Right kidney (tissue), 1 donor: ENCODE data around the gene AGBL4.

Experiments used
- DNase-seq: peaks from one replicate; pipeline ENCODE4 v3.0.0-alpha.2; 2016

AGBL4 gene

DNA sequence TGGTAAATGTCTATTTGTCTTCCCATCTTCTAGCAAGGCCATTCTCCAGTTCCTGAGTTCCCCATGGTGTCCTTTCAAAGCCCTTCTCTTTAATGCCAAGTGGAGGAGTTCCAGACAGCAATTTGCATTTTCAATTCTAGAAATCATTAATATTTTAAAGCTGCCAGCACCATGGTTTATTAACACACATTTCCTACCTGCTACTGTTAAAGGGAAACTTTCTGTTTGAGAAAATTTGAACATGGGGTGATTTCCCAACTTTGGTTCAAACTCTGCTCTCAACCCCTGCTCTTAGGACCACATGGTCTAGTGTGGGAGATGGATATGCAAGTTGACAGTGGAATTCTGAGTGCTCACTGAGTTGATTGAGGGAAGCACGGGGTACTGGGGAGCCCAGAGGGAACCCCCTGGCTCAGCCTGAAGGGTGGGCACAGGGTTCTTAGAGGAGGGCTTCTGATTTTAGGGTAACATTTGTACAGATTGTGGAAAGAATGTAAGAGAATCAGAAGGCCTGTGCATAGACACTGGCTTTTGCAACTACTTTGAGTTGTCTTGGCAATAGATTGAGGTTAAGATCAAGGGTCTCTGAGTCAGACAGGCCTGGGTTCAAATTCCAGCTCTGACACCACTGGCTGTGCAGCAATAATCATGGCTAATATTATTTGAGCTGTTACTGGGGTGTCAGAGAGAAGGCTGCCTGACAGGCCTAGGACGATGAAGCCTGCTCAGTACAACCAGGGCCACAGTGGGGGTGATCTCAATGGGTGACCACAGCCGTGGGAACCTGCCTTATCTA, 1344.8 kb downstream of the AGBL4 start:
- no peak for DNase-seq

- peak; percentile 53 for DNase-seq
Measured at GRCh38 chr1:48677306-48678287, 1346.2 kb downstream of the AGBL4 start.

DNA sequence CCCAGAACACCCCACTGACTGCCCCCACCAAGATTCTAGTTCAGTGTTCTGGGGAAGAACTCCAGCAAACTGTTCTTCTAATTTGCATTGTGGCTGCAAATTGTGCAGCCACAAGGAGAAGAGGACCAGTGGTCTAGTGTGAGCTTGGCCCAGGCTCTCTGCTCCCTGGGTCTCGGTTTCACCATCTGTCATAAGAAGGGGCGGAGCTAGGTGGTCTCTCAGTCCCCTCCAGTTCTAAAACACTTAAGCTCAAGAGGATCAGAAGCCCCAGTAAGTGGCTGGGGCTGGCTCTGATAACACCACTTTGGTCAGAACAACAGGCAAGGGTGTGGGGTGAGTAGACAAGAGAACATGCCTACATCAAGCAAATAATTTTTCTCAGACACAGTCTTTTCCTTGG, 1346.9 kb downstream of the AGBL4 start:
- DNase-seq, result no peak

GRCh38 chr1:48676376-48676775, 1347.4 kb downstream of the AGBL4 start:
- DNase-seq, result no peak

DNA sequence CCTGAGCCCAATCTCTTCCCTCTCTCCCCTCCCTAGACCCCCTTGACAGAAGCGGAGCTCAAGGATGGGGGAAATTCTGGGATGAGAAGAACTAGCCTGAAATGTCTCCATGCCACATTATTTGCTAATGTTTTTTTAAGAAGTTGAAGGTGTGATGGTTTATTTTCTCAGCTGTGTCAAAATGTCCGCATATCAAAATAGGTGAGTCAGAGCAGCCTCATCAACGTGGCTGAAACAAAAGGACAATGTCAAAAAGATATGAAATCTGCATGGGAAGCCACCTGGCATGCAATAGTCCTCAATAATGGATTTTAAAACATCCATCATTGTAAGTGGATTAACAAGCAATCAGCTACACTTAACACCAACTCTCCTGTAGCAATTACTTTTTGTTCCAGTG, 1348.5 kb downstream of the AGBL4 start:
- no peak for DNase-seq

- DNase-seq, result no peak
Measured at GRCh38 chr1:48674641-48675040, 1349.1 kb downstream of the AGBL4 start.

DNA sequence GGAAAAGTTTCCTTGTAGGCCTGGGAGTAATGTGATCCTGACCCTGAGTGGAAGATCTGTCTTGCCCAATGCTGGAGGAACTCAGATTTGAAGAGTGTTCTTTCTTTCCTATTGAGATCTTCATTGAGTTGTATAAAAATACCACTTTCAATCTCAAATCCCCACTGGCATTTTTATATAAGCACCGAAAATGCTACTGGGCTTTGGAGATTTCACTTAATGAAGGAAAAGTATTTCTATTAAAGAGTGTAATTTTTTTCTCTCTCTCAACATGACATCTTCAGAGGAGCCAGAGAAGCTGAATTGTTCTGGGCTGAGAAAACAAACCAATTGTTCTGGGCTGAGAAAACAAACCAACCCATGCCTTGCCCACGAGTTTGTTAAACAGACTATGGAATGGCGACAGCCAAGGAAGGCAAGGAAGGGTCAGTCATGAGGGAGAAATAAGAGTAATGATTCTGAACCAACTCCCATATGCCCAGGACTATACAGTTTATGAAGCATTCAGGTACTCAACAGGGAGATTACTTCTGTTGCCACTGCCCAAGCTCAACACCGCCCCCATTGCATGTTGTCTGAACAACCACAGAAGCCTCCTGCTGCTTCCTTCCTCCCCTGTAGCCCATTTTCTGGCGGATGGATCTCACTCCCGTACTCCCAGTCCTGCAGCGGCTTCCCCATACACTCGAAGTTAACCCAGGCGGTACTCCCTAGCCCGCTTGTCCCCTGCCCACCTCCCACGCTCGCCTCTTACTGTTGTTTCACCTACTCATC, 1350.2 kb downstream of the AGBL4 start:
- no peak for DNase-seq

DNA sequence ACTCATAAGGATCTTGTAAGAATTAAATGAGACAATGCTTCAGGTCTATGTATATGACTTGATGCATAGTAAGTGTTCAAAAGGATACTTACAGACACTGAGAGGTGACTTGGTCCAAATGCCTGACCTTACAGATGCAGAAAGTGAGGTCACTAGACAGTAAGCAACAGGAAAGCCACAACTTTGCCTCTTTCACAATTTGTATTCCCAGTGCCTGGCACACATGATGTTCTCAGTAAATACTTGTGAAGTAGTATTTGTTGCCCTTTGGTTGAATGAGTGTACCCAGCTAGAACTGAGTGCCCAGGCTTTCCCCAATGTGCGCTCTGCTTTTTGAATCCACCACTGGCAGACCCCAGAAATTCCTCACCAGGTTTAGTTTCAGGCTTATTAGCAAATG, 1352.2 kb downstream of the AGBL4 start:
- no peak for DNase-seq

GRCh38 chr1:48670234-48671020, 1353.3 kb downstream of the AGBL4 start:
- no peak for DNase-seq

- no peak for DNase-seq
Measured at GRCh38 chr1:48668339-48668738, 1355.4 kb downstream of the AGBL4 start.

DNA sequence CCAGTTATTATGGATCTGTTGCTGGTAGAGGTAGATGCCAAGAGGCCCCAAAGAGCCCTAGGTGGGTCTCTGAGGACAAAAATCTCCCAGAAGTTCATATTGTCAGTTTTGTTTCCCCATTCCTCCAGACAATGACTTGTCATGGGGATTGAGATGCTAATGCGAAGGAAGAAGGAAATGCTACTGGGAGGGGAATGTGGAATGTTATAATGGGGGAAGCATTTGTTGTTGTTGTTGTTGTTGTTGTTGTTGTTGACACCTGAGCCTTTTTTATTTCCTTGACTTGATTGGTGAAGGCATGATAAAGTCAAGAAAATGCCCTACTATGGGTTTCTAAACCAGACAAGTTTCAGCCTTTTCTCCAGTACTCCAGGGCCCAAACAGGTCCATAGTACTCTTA, 1356.0 kb downstream of the AGBL4 start:
- no peak for DNase-seq

DNA sequence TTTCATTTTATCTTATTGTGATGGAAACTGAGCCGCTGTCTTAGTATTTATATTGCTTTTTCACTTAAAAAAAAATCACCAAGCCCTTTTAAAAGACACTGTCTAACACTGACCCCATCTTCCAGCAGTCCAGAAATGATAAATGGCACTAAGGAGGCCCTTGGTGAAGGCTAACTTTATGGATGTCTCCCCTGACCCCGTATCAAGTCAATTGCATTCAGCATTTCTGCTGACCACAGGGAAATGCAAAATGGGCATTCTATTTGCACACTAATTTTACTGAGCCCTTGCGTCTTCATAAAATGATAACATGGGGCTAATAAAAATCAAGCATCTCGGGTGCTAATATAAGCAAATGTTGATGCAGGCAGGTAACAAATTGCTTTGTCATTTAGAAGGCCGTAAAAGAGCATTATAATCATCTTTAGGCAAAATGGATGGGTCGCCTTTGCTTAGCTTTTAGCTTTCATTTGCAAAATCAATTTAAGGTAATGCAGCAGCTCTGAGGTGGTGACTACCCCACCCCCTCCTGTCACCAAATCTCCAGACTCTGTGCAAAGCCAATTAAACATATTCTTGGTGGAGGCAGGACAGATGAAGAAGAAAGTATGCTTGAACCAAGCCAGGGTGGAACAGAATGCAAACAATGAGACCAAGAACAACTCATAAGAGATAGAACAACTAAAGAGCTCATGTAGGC, 1357.9 kb downstream of the AGBL4 start:
- DNase-seq, result no peak

- no peak for DNase-seq
Measured at GRCh38 chr1:48661726-48662463, 1361.9 kb downstream of the AGBL4 start.

DNA sequence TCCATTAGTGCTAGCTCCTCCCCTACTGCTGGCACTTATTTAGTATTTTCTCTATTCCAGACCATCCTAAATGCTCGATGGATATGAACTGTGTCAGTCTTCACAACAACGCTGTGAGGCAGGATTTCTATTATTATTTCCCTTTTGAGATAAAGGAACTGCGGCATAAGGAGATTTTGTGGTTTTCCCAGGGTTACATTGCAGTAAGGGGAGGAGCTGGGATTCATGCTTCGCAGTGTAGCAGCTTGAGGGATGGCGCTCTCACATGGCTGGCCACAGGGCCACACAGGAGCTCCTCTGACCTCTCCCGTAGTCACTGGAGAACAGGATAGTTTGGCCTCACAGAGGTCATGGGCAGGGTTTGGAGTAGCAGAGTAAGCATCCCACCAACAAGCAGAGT, 1364.0 kb downstream of the AGBL4 start:
- no peak for DNase-seq

DNA sequence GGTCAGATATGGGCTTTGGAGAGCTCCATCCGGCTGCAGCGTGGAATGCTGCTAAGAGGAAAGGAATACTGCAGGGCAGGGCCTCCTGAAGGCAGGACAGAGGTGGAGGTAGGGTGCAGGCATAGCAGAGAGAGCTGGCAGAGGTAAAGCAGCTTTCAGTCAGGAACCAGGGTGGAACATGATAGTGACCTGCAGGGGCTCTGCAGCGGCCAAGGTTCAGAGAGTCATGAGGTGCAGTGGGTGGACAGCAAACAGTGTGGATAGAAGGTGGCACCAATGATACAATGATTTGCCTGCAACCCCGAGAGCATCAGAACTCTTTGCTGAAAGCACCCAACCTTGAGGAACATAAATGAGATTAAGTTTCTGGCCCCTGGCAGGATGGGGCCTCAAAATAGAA, 1366.3 kb downstream of the AGBL4 start:
- no peak for DNase-seq

DNA sequence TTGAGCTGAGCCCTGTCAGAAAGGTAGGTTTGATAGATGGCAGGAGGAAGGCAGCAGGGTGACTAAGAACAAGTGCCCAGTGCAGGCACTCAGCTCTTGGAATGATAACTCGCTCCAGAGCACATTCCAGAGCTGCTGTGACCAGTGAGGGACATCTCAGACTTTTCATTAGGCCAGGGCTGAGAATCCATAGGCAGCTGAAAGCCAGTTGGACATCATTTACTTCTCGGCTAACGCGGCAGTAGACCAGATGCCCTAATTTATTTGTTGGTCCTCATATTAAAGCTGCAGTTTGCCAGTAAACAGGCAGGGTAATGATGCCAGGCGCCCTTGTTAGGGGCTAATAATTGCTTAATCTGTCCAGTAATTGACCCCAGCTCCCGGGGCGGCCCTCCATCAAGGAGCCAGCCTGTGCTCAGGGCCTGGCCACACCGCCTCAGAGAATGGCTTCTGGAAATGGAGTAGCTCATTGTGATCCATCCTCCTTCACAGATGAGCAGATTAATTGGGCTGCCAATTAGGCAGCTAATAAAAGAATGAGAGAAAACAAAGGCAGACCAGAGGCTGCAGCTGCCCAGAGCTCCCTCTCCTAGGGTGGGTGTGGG, 1369.0 kb downstream of the AGBL4 start:
- no peak for DNase-seq

DNA sequence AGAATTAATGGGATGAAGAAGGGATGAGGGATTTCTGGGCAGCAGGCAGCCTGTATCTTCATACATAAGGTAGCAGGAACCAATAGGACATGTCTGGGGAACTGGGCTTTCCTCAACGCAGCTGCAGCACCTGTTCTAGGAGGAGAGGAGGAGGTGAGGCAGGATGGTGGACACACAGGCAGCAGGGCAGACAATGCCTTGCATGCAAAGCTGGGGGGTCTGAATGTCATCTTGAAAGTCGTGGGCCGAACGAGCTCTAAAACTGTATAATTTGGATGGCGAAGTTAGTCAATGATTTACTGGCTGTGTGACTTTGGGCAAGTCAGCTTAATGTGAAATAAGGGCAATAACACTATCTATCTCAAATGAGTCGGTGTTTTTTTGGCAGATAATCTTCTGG, 1371.4 kb downstream of the AGBL4 start:
- no peak for DNase-seq

DNA sequence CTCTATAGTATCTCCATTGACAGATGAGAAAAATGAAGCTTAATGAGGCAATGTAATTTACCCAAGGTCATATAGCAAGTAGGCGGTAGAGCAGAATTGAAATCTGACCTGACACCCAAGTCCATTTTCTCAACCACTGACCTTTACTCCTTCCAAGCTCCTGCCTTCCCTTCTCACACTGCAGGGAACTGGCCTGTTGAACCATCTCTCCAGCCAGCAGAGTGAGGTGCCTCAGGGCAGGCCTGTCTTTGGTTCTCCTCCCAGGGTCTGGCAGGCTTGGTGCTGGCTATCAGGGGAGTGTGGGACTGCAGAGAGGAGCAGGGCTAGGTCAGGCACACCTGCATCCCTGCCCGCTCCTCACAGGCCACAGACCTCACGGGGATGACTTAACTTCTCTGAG, 1373.9 kb downstream of the AGBL4 start:
- DNase-seq, result no peak

DNA sequence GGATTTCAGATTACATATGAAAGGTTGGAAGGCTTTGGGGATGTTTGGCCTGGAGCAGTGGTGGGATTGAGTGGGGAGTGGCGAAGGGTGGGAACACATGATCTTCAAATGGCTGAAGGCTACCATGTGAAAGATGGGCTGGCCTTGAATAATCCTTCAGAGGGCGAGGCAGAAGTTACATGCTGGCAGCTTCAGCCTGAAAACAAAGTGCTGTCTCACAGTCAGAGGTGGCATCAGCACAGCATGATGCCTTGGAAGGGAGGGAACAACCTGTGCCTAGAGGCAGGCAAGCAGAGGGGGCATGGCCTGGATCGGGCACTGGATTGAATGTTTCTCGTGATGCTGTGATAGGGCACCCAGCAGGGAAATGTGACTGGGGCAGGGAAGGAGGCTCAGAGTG, 1377.9 kb downstream of the AGBL4 start:
- DNase-seq, result no peak
